ENCODE data around the gene HCST. TPM values are rescaled to one million over a fixed set of nuclear protein-coding genes. Genes with fewer than 3 reads are reported as not detected.

HCST gene
- total RNA-seq, 1 experiment from 2014 or later: not detected

DNA sequence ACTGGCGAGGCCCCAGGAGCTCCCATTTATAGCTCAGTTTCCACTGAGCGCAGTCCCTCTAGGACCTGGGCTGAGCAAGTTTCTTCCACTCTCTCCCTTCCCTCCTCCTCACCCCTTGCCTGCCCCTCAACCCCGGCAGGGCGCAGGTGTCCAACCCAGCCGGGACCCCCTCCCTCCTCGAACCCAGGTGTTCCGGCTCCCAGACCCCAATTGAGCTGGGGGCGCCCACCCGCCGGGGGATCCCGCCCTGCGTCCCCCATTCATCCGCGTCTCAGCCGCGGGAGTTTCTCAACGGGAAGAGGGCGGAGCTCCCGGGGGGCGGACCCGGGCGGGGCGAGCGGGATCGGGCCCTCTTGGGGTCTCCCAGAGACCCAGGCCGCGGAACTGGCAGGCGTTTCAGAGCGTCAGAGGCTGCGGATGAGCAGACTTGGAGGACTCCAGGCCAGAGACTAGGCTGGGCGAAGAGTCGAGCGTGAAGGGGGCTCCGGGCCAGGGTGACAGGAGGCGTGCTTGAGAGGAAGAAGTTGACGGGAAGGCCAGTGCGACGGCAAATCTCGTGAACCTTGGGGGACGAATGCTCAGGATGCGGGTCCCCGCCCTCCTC is 45.7 kb upstream of the HCST start, which contains the start of gene KIRREL2:
Gene KIRREL2, plus strand, starts transcription at position 366 of the 604 bp plus-strand sequence. Its CDS starts 209 bp downstream, at position 575.
- no TSS peak for BruUV-seq (replicated peaks)
- Histone ChIP-seq H3K4me3 (ENCODE audit: low read length) (no peak within 1 kb of the TSS), H3K79me2 (ENCODE audit: low read length) (no peaks in the 10 kb centered on the region), H3K4me1 (ENCODE audit: insufficient read depth, low read length) (no peaks in the 10 kb centered on the region), H2AFZ (ENCODE audit: low read length) (no peak within 1 kb of the TSS), H3K9me3 (ENCODE audit: low read length) (no peaks in the 10 kb centered on the region), H3K9me2 (replicated peaks; ENCODE audit: low read length) (no peaks in the 10 kb centered on the region), H3K9ac (ENCODE audit: low read length) (no peak within 1 kb of the TSS), H3K36me3 (ENCODE audit: low read depth, low read length) (no peaks in the 10 kb centered on the region), H3K27me3 (ENCODE audit: low read length) (peaks cover 15% of the 10 kb centered on the region), H4K20me1 (ENCODE audit: low read length) (no peaks in the 10 kb centered on the region), H3K4me2 (ENCODE audit: low read length) (no peak within 1 kb of the TSS), H3F3A (ENCODE audit: low read length, unreplicated experiment) (no peaks in the 10 kb centered on the region), H3K27ac (ENCODE audit: low read length) (no peak within 1 kb of the TSS)
- TF ChIP-seq EZH2 (IDR thresholded peaks at IDR 0.05; ENCODE audit: low read length, unreplicated experiment): no peak
- TF ChIP-seq, protein P1, sequence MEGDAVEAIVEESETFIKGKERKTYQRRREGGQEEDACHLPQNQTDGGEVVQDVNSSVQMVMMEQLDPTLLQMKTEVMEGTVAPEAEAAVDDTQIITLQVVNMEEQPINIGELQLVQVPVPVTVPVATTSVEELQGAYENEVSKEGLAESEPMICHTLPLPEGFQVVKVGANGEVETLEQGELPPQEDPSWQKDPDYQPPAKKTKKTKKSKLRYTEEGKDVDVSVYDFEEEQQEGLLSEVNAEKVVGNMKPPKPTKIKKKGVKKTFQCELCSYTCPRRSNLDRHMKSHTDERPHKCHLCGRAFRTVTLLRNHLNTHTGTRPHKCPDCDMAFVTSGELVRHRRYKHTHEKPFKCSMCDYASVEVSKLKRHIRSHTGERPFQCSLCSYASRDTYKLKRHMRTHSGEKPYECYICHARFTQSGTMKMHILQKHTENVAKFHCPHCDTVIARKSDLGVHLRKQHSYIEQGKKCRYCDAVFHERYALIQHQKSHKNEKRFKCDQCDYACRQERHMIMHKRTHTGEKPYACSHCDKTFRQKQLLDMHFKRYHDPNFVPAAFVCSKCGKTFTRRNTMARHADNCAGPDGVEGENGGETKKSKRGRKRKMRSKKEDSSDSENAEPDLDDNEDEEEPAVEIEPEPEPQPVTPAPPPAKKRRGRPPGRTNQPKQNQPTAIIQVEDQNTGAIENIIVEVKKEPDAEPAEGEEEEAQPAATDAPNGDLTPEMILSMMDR (conservative IDR thresholded peaks at IDR 0.05; ENCODE audit: low read depth, low read length): no peak
- intact Hi-C loops (cut with micrococcal nuclease): no loop called here
- no peak for DNase-seq
- no peak for ATAC-seq
- CTCF ChIA-PET: no interaction called here
- POLR2A ChIA-PET (ENCODE audit: unreplicated experiment): no interaction called here

- TF ChIP-seq, protein P1 (conservative IDR thresholded peaks at IDR 0.05; ENCODE audit: low read depth, low read length): no peak
- no peak for TF ChIP-seq EZH2phosphoT487 (IDR thresholded peaks at IDR 0.05; ENCODE audit: borderline replicate concordance, low read length)
- no TSS peak for BruUV-seq (replicated peaks)
- no peak overlapping the region for H3K4me2 ChIP-seq (ENCODE audit: low read length)
- H3K9ac ChIP-seq (ENCODE audit: low read length): no peak overlapping the region
- ATAC-seq (no peak), DNase-seq (no peak)
- no peaks in the 10 kb centered on the region for H4K20me1 ChIP-seq (ENCODE audit: low read length)
- no peak overlapping the region for H3K27ac ChIP-seq (ENCODE audit: low read length)
- peaks cover 15% of the 10 kb centered on the region for H3K27me3 ChIP-seq (ENCODE audit: low read length)
- H3K9me3 ChIP-seq (ENCODE audit: low read length): no peaks in the 10 kb centered on the region
- H3K4me3 ChIP-seq (ENCODE audit: low read length): no peak overlapping the region
- H3K9me2 ChIP-seq (replicated peaks; ENCODE audit: low read length): no peaks in the 10 kb centered on the region
- intact Hi-C loops (cut with micrococcal nuclease): no loop called here
- no peaks in the 10 kb centered on the region for H3F3A ChIP-seq (ENCODE audit: low read length, unreplicated experiment)
- ChIA-PET POLR2A (ENCODE audit: unreplicated experiment) (no interaction called here), CTCF (no interaction called here)
- no peaks in the 10 kb centered on the region for H3K79me2 ChIP-seq (ENCODE audit: low read length)
- H2AFZ ChIP-seq (ENCODE audit: low read length): no peak overlapping the region
- no peaks in the 10 kb centered on the region for H3K4me1 ChIP-seq (ENCODE audit: insufficient read depth, low read length)
- H3K36me3 ChIP-seq (ENCODE audit: low read depth, low read length): no peaks in the 10 kb centered on the region
These were observed 44.0 kb upstream of the HCST start for GRCh38 chr19:35858311-35858710.

DNA sequence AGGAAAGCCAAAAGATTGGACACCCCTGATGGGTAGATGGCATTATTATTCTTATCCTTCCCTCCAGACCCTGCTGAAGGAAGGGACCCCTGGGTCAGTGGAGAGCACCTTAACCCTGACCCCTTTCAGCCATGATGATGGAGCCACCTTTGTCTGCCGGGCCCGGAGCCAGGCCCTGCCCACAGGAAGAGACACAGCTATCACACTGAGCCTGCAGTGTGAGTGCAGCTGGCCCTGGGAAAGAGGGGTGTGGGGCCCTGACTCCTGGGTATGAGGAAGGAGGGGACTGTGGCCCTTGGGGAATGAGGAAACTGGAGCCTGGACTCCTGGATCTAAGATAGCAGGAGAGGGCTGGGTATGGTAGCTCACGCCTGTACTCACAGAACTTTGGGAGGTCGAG is 42.9 kb upstream of the HCST start:
- no peak overlapping the region for H2AFZ ChIP-seq (ENCODE audit: low read length)
- intact Hi-C loops (cut with micrococcal nuclease): no loop called here
- no peak overlapping the region for H3K27ac ChIP-seq (ENCODE audit: low read length)
- BruUV-seq (replicated peaks): no TSS peak
- CTCF ChIA-PET: no interaction called here
- no peaks in the 10 kb centered on the region for H4K20me1 ChIP-seq (ENCODE audit: low read length)
- DNase-seq: no peak
- no peaks in the 10 kb centered on the region for H3K36me3 ChIP-seq (ENCODE audit: low read depth, low read length)
- H3K4me1 ChIP-seq (ENCODE audit: insufficient read depth, low read length): no peaks in the 10 kb centered on the region
- no peak overlapping the region for H3K4me3 ChIP-seq (ENCODE audit: low read length)
- H3K79me2 ChIP-seq (ENCODE audit: low read length): no peaks in the 10 kb centered on the region
- no peaks in the 10 kb centered on the region for H3F3A ChIP-seq (ENCODE audit: low read length, unreplicated experiment)
- no peak overlapping the region for H3K4me2 ChIP-seq (ENCODE audit: low read length)
- peaks cover 15% of the 10 kb centered on the region for H3K27me3 ChIP-seq (ENCODE audit: low read length)
- no peak overlapping the region for H3K9ac ChIP-seq (ENCODE audit: low read length)
- POLR2A ChIA-PET (ENCODE audit: unreplicated experiment): no interaction called here
- ATAC-seq: no peak
- H3K9me3 ChIP-seq (ENCODE audit: low read length): no peaks in the 10 kb centered on the region
- no peak for TF ChIP-seq EZH2 (IDR thresholded peaks at IDR 0.05; ENCODE audit: low read length, unreplicated experiment)
- no peak for TF ChIP-seq EZH2phosphoT487 (IDR thresholded peaks at IDR 0.05; ENCODE audit: borderline replicate concordance, low read length)
- TF ChIP-seq, protein P1 (conservative IDR thresholded peaks at IDR 0.05; ENCODE audit: low read depth, low read length): no peak
- no peaks in the 10 kb centered on the region for H3K9me2 ChIP-seq (replicated peaks; ENCODE audit: low read length)
